Upper lobe of left lung (tissue), 4 donors: ENCODE measurements around the gene RBM20.
"Not testable (repeated sequence)": the region's sequence is repeated elsewhere in the genome, so short reads cannot be mapped to it uniquely, and the experiment has no call there.

Experiments
- EP300 ChIP-seq, 4 donors: sonication (generic); formaldehyde crosslinking; IDR thresholded peaks; one replicate each; pipeline ENCODE4 v1.5.1; 2017; ENCODE audit warnings: antibody characterized with exemption in 4 of 4, control low read depth in 2 of 4
- POLR2A ChIP-seq, 4 donors: fragments of 450-650 bp; IDR thresholded peaks; one replicate each; pipeline ENCODE4 v1.5.1; 2016 to 2017; ENCODE audit warnings: antibody characterized with exemption in 4 of 4, mild to moderate bottlenecking in 2 of 4
- POLR2AphosphoS5 ChIP-seq, 2 donors: sonication (generic); formaldehyde crosslinking; IDR thresholded peaks; one replicate each; pipeline ENCODE4 v1.5.1; 2017; ENCODE audit warnings: antibody characterized with exemption in 2 of 2
- TF ChIP-seq, protein P1 (sequence below), 6 experiments: fragments of 450-650 bp in 4 of 6; fragments of 200-600 bp in 2 of 6; sonication (generic) in 2 of 6; IDR thresholded peaks; one replicate each; pipeline ENCODE4 v1.5.1; 2016 to 2019; ENCODE audit warnings: antibody characterized with exemption in 6 of 6

DNA sequence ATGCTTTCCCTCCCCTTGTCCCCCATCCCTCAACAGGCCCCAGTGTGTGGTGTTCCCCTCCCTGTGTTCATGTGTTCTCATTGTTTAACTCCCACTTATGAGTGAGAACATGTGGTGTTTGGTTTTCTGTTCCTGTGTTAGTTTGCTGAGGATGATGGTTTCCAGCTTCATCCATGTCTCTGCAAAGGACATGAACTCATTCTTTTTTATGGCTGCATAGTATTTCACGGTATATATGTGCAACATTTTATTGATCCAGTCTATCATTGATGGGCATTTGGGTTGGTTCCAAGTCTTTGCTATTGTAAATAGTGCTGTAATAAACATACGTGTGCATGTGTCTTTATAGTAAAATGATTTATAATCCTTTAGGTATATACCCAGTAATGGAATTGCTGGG, 83.6 kb downstream of the RBM20 start:
- TF ChIP-seq, protein P1, sequence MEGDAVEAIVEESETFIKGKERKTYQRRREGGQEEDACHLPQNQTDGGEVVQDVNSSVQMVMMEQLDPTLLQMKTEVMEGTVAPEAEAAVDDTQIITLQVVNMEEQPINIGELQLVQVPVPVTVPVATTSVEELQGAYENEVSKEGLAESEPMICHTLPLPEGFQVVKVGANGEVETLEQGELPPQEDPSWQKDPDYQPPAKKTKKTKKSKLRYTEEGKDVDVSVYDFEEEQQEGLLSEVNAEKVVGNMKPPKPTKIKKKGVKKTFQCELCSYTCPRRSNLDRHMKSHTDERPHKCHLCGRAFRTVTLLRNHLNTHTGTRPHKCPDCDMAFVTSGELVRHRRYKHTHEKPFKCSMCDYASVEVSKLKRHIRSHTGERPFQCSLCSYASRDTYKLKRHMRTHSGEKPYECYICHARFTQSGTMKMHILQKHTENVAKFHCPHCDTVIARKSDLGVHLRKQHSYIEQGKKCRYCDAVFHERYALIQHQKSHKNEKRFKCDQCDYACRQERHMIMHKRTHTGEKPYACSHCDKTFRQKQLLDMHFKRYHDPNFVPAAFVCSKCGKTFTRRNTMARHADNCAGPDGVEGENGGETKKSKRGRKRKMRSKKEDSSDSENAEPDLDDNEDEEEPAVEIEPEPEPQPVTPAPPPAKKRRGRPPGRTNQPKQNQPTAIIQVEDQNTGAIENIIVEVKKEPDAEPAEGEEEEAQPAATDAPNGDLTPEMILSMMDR (IDR thresholded peaks at IDR 0.05), result not testable (repeated sequence)
- not testable (repeated sequence) for TF ChIP-seq EP300, POLR2AphosphoS5, POLR2A (IDR thresholded peaks at IDR 0.05)
